ENCODE measurements around the gene WFDC10B.
"Not testable (repeated sequence)": the region's sequence is repeated elsewhere in the genome, so short reads cannot be mapped to it uniquely, and the experiment has no call there.

Gene WFDC10B

GRCh38 chr20:45704969-45705637 is at the start of gene WFDC10B:
Gene WFDC10B (minus strand): TSS chr20:45705019. CDS start chr20:45685992, 19,027 bp downstream.
- DNase-seq, result no peak

- no peak for DNase-seq
Observed at GRCh38 chr20:45752746-45753145, 47.9 kb upstream of the WFDC10B start.

GRCh38 chr20:45751721-45752120 is 46.9 kb upstream of the WFDC10B start:
- no peak for DNase-seq

- no peak for DNase-seq
Observed at GRCh38 chr20:45745015-45745414, 40.2 kb upstream of the WFDC10B start.

DNA sequence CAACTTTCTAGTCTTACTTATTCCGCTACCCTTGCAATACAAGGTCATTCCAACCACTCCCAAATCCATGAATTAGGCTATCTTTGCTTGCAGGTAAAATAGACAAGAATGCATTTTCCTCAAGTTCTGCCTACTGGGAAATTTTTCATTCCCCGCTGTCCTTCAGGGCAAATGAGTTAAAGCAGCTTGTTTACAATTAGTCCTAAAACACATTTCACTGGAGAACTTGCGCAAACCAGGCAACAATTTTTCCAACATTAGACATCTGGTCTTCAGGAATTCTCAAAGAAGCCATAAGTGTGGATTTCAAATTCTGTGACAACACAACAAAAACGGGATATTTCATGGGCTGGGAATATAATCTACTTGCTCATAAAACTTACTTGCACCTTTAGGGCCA is 37.8 kb upstream of the WFDC10B start:
- no peak for DNase-seq

- DNase-seq, result no peak
Observed at GRCh38 chr20:45735988-45736387, 31.2 kb upstream of the WFDC10B start.

- DNase-seq, result no peak
Observed at GRCh38 chr20:45735552-45735951, 30.7 kb upstream of the WFDC10B start.

DNA sequence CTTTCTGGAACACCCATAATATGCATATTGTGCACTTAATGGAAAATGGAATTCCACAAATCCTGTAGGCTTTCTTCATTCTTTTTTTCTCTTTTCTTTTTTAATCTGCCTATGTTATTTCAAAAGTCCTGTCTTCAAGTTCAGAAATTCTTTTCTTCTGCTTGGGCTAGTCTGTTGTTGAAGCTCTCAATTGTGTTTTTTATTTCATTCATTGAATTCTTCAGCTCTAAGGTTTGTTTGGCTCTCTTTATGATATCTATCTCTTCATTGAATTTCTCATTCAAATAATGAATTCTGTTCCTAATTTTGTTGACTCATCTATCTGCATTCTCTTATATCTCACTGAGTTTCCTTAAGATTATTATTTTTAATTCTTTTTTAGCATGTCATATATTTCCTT is 27.4 kb upstream of the WFDC10B start:
- no peak for DNase-seq

GRCh38 chr20:45727044-45727443 is 22.2 kb upstream of the WFDC10B start:
- DNase-seq, result no peak

GRCh38 chr20:45725134-45725533 is 20.3 kb upstream of the WFDC10B start:
- DNase-seq, result no peak

DNA sequence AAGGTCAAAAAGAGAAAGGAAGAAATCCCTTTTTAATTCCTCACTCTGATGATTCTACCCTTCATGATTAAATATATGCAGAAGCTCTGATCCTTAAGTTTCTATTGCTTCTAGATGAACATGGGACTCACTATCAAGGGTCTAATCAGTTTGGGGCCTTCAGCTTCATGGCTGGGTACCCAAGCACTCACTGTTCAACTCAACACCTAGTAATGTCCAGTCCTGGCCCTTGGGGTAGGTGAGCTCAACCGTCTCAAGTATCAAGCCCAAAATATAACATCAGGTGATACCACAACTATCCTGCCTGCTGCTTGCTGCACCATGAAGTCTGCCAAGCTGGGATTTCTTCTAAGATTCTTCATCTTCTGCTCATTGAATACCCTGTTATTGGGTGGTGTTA is 17.2 kb upstream of the WFDC10B start, which contains the start of gene SPINT4:
TSS of gene SPINT4 (plus strand) at position 301 of the 400 bp plus-strand sequence. CDS start at position 322, 21 bp downstream.
- DNase-seq, result no peak

DNA sequence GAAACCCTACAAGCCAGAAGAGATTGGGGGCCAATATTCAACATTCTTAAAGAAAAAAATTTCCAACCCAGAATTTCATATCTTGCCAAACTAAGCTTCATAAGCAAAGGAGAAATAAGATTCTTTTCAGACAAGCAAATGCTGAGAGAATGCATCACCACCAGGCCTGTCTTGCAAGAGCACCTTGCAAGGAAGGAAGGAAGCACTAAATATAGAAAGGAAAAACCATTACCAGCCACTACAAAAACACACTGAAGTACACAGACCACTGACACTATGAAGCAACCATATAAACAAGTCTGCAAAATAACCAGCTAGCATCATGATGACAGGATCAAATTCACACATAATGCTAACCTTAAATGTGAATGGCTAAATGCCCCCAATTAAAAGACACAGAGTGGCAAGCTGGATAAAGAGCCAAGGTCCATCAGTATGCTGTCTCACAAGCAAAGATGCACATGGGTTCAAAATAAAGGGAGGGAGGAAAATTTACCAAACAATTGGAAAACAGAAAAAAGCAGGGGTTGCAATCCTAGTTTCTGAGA is 11.4 kb upstream of the WFDC10B start:
- not testable (repeated sequence) for DNase-seq

DNA sequence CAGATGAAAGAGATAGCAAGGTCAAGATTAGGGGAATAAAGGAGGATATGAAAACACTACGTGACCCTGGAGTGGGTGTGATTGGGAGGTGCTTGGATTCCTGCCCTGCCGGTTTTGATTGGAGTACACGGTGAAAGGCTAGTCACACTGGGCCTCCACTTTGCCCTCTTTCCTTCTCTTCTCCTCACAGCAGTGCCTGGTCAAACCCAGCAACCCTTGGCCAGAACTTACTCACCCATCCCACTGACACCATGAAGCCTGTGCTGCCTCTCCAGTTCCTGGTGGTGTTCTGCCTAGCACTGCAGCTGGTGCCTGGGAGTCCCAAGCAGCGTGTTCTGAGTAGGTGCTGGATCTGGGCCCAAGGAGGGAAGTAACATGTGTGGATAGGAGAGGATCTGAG is 2.9 kb downstream of the WFDC10B start, which contains the start of gene WFDC13:
TSS of gene WFDC13 (plus strand) at position 166 of the 400 bp plus-strand sequence. CDS start at position 252, 86 bp downstream.
- no peak for DNase-seq

GRCh38 chr20:45701104-45701503 is 3.7 kb downstream of the WFDC10B start:
- DNase-seq, result no peak

GRCh38 chr20:45695496-45695895 is 9.3 kb downstream of the WFDC10B start:
- DNase-seq, result no peak

GRCh38 chr20:45693346-45693745 is 11.5 kb downstream of the WFDC10B start:
- DNase-seq, result not testable (repeated sequence)

GRCh38 chr20:45685896-45686295 is 18.9 kb downstream of the WFDC10B start:
- peak; percentile 6 for DNase-seq

DNA sequence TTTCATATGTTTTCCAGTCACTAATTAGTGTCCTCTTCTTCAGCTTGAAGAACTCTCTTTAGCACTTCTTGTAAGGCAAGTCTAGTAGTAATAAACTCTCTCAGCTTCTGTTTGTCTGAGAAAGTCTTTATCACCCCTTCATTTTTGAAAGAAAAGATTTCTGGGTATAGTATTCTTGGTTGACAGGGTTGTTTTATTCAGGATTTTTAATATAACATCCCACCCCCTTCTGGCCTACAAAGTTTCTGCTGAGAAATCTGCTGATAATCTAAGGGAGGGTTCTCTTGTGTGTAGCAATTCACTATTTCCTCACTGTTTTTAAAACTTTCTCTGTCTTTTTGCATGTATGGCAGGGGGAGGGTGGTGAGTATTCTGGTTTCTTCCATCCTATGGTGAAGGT is 25.2 kb downstream of the WFDC10B start:
- DNase-seq, result no peak

- DNase-seq, result no peak
Observed at GRCh38 chr20:45672765-45673164, 32.1 kb downstream of the WFDC10B start.

DNA sequence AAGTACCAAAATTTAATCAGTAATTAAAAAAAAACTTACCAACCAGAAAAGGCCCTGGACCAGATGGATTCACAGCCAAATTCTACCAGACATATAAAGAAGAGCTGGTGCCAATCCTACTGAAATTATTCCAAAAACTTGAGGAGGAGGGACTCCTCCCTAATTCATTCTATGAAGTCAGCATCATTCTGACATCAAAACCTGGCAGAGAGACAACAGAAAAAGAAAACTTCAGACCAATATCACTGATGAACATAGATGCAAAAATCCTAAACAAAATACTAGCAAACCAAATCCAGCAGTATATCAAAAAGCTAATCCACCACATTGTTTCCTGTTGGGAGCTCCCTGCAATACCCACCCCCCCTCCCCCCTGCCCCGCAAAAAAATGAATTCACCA is 34.7 kb downstream of the WFDC10B start, which contains the start of gene WFDC11:
TSS of gene WFDC11 (minus strand) at position 101 of the 400 bp plus-strand sequence. CDS start 19,639 bp downstream, outside the sequence.
- DNase-seq, result no peak

GRCh38 chr20:45657038-45657437 is 47.8 kb downstream of the WFDC10B start:
- not testable (repeated sequence) for DNase-seq

DNA sequence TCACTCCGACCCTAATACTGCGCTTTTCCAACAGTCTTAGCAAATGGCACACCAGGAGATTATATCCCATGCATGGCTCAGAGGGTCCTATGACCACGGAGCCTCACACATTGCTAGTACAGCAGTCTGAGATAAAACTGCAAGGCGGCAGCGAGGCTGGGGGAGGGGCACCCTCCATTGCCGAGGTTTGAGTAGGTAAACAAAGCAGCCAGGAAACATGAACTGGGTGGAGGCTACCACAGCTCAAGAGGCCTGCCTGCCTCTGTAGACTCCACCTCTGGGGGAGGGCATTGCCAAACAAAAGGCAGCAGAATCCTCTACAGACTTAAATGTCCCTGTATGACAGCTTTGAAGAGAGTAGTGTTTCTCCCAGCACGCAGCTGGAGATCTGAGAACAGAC is 53.1 kb downstream of the WFDC10B start:
- DNase-seq, result not testable (repeated sequence)

DNA sequence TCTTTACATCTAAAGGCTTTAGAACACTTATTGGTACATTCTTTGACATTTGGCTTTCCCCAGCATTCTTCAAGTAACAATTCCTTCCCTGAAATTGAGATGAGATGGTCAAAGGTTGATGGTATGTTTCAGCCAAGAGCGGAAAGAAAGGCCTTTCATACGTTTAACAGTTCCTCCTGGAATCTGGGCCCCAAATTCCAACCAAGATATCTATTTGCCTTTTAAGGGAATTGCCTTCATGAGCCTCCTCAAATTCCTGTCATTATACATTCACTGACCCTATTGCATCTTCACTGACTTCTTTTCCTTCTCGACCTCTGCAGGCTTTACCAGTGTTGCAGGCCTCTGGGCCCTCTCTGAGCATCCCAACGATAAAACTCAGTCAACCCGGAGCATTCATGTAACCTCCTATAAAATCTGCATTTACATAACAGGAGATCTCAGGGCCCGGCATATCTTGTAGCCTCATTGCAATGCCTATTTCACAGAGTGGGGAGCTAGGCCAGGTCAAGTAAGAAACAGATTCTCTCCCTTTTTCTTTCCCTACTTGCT is 55.4 kb downstream of the WFDC10B start:
- DNase-seq, result no peak

- DNase-seq, result no peak
Observed at GRCh38 chr20:45647441-45648050, 57.3 kb downstream of the WFDC10B start.

Data from EL (cell line).